Skeletal muscle tissue (tissue), 4 donors: Measurements from ENCODE around the gene SNAPC2. TPM values are rescaled to one million over a fixed set of nuclear protein-coding genes. Genes with fewer than 3 reads are reported as not detected.

Experiments
- H3K27ac ChIP-seq: one replicate; pipeline ENCODE4 v1.7.0; 2013; ENCODE audit warnings: mild to moderate bottlenecking, low read depth, low read length, inconsistent platforms
- H3K27me3 ChIP-seq, 3 donors: one replicate each; pipeline ENCODE4 v1.7.0; 2013; ENCODE audit warnings: low read length in 3 of 3; ENCODE audit not compliant: control insufficient read depth in 3 of 3, insufficient read depth in 3 of 3
- H3K36me3 ChIP-seq, 3 donors: one replicate each; pipeline ENCODE4 v1.7.0; 2013; ENCODE audit warnings: low read length in 3 of 3; ENCODE audit not compliant: control insufficient read depth in 3 of 3, insufficient read depth in 3 of 3
- H3K4me1 ChIP-seq, 3 donors: one replicate each; pipeline ENCODE4 v1.7.0; 2013; ENCODE audit warnings: low read length in 3 of 3, mild to moderate bottlenecking in 3 of 3; ENCODE audit not compliant: control insufficient read depth in 3 of 3, insufficient read depth in 3 of 3
- H3K4me3 ChIP-seq, 3 donors: one replicate each; pipeline ENCODE4 v1.7.0; 2013; ENCODE audit warnings: low read length in 3 of 3
- H3K9ac ChIP-seq, 3 donors: one replicate each; pipeline ENCODE4 v1.7.0; 2013; ENCODE audit warnings: low read length in 3 of 3, mild to moderate bottlenecking in 3 of 3, moderate library complexity in 2 of 3, low read depth in 1 of 3
- H3K9me3 ChIP-seq, 3 donors: one replicate each; pipeline ENCODE4 v1.7.0; 2013; ENCODE audit warnings: low read length in 3 of 3; ENCODE audit not compliant: control insufficient read depth in 3 of 3
- total RNA-seq: library from RNA; depleted of rRNA; stranded (reverse); fragments of >200 nt; gene quantifications from one replicate; pipeline ENCODE4 v1.2.3, GENCODE V29; 2014
- donor health status: Osteomylitis.

Gene SNAPC2
- total RNA-seq, 1 donor from 2014 or later, result 6.3 TPM

DNA sequence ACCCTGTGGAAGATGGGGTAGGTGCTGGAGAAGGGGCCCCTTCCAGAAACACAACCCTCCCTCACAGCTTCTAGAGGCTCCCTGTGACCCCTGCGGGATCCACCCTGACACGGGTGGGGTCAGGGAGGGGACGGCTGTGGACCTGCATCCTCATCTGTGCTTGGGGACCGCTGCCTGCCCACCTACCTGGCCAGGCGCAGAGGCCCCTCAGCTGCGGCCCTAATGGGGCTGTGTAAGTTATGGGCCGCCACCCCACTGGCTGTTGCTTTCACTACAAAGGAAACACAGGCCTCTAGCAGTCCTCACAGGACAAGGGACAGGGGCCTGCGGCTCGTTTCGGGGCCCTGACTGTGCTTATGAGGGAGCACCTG is 12.8 kb downstream of the SNAPC2 start:
- Histone ChIP-seq H3K4me1 (peaks cover 6 to 12% (median 7%) of the 10 kb centered on the region in 3 donors), H3K4me3 (no peak overlapping the region), H3K27ac (no peak overlapping the region), H3K9ac (no peak overlapping the region), H3K36me3 (peaks cover 56 to 65% (median 60%) of the 10 kb centered on the region in 3 donors), H3K27me3 (no peaks in the 10 kb centered on the region), H3K9me3 (no peaks in the 10 kb centered on the region)

DNA sequence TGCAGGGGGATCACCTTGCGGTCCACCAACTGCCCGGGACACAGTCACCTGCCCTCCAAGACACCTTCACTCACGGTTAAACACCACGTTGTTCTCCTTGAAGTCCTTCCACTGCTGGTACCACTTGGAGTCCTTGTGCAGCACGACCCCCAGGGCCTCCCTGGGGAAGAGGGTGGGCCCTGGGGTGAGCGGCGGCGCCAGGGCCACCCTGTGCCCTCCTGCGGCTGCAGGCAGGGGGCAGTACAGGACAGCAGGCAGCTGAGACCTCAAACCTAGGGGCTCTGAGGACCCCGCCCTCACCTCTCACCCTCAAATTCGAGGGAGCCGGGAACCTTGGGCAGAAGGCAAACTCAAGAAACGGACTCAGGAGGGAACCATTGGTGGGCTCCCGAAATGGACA is 13.3 kb downstream of the SNAPC2 start:
- Histone ChIP-seq H3K4me1 (peaks cover under 1 to 7% (median 4%) of the 10 kb centered on the region in 3 donors), H3K27me3 (no peaks in the 10 kb centered on the region), H3K9me3 (no peaks in the 10 kb centered on the region), H3K9ac (no peak overlapping the region), H3K27ac (no peak overlapping the region), H3K4me3 (no peak overlapping the region), H3K36me3 (peaks cover 56 to 65% (median 60%) of the 10 kb centered on the region in 3 donors)

DNA sequence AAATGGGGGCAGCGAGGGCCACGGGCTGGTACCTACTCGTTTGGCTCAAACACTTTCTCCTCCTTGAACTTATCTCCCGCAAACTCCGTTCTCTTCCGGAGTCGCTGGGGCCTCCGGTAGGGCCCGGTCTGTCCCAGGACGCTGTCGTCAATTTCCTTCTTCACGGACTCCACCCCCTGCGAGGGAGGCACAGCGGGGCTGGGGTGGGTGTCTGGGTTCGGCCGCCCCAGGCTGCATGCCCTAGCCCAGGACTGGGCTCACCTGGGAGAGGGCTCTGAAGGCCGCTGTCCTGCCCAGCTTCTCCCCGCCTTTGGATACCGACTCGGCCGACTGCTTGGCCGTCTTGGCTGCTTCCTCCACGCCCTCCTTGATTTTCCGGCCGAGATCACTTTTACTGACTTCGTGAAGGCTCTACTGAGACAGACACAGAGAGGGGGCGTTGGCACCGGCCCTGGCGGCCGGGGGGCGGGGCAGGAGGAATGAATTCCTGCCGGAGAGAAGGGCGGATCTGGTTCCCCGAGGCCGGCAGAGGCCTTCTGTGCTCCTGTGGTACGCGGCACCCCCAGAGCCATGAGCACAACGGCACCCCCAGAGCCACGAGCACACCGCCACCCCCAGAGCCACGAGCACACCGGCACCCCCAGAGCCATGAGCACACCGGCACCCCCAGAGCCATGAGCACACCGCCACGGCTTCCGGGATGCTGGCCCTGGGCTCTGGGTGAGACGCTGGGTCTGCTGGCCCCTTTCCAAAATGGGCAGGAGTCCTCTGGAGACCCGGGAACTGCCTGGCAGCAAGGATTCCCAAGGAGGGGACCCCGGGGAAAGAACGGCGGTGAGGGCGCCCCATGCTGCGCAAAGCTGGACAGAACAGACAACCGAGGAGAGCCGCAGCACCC is 13.9 kb downstream of the SNAPC2 start:
- H3K36me3 ChIP-seq, result peaks cover 60 to 66% (median 65%) of the 10 kb centered on the region in 3 donors
- H3K4me1 ChIP-seq, result peaks cover 0 to 4% (median 2%) of the 10 kb centered on the region in 3 donors
- H3K9ac ChIP-seq, result no peak overlapping the region
- no peaks in the 10 kb centered on the region for H3K27me3 ChIP-seq
- no peak overlapping the region for H3K4me3 ChIP-seq
- no peaks in the 10 kb centered on the region for H3K9me3 ChIP-seq
- no peak overlapping the region for H3K27ac ChIP-seq

DNA sequence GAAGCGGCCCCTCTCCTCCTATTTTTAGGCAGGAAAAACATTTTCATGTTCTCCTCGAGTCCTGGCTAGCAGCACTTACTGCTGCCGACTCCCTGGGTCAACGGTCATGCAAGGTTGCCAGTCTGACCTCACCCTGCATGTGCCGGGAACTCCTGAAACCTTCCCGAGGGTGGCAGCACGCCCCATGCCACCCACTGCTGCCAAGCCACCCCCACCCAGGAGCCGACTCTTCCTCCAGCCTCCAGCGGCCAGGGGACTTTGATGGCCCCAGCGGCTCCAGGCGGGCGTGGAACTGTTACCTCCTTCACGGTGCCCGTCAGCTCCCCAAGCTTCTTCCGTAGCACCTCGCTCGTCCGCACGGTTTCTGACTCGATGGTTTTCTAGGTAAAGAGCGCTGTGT is 14.6 kb downstream of the SNAPC2 start:
- Histone ChIP-seq H3K27me3 (no peaks in the 10 kb centered on the region), H3K4me1 (no peaks in the 10 kb centered on the region), H3K9me3 (no peaks in the 10 kb centered on the region), H3K36me3 (peaks cover 62 to 67% (median 66%) of the 10 kb centered on the region in 3 donors), H3K27ac (no peak overlapping the region), H3K9ac (no peak overlapping the region), H3K4me3 (no peak overlapping the region)

DNA sequence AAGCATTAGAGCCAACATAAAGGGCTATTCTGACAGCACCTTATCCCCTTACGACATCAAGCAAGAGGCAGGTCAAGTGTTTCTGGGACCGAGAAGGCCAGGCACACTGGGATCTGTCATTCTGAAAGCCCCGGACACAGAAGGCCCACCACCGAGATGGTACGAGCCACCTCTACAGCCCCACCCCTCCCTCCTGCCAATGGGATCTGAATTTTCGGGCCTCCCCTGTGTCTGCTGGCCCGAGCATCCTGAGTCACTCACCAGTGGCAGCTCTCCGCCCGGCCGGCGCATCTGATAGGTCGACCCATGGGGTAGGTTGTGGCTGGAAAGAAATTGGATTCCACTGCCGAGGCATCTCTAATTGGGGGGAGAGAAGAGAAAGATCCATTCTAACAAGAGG is 20.7 kb downstream of the SNAPC2 start:
- no peak overlapping the region for H3K27ac ChIP-seq
- no peaks in the 10 kb centered on the region for H3K27me3 ChIP-seq
- H3K36me3 ChIP-seq, result peaks cover 26 to 31% (median 28%) of the 10 kb centered on the region in 3 donors
- peaks cover 20 to 29% (median 25%) of the 10 kb centered on the region in 3 donors for H3K4me1 ChIP-seq
- no peak overlapping the region for H3K9ac ChIP-seq
- no peak overlapping the region for H3K4me3 ChIP-seq
- H3K9me3 ChIP-seq, result no peaks in the 10 kb centered on the region

DNA sequence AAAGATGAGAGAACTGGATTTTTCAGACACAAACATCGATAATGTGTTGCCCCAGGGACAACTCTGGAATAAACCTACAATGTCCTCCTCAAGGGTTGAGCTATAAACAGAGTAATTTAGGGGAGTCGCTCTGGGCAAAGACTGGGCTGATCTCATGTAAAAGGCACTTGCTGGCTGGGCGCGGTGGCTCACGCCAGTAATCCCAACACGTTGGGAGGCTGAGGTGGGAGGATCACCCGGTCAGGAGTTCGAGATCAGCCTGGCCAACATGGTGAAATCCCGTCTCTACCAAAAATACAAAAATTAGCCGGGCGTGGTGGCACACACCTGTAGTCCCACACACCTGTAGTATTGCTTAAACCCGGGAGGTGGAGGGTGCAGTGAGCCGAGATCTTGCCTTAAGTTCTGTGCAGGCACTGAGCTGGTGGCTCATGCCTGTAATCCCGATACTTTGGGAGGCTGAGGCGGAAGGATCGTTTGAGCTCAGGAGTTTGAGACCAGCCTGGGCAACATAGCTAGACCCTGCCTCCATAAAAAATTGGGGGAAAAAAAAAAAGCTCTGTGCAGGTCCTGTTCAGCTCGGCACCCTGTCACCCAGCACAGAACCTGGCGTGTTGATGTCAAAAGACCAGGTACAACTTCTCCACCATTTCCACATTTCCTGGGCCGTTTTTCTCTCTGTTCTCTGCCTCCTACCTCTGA is 21.9 kb downstream of the SNAPC2 start:
- Histone ChIP-seq H3K9me3 (no peaks in the 10 kb centered on the region), H3K9ac (peak overlapping the region in 1 of 3 donors; percentile 99), H3K36me3 (peaks cover 19 to 28% (median 23%) of the 10 kb centered on the region in 3 donors), H3K4me3 (peak overlapping the region in 2 of 3 donors; percentile 78 to 97), H3K27me3 (no peaks in the 10 kb centered on the region), H3K4me1 (peaks cover 20 to 29% (median 25%) of the 10 kb centered on the region in 3 donors), H3K27ac (no peak overlapping the region)

DNA sequence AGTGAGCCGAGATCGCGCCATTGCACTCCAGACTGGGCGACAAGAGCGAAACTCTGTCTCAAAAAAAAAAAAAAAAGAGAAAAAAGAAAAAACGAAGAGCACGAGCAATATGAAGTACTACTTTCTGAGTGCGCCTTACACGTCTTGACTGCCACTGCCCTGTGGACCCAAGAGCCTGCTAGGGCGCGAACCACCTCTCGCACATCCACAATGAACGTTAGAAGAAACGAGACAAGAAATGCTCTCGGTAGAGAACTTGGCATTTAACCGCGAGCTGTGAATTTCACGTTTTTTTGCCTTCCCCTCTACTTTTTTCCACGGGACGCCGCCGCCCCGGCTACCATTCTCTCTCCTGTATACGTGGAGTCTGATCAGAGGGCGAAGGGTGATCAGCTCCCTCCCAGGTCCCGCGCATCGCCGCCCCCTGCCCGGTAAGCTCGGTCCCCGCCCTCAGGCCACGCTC is 22.9 kb downstream of the SNAPC2 start:
- Histone ChIP-seq H3K9ac (peak overlapping the region; percentile 98 to 99 (median 99)), H3K27ac (peak overlapping the region; percentile 100), H3K27me3 (no peaks in the 10 kb centered on the region), H3K36me3 (peaks cover 12 to 22% (median 19%) of the 10 kb centered on the region in 3 donors), H3K4me1 (peaks cover 20 to 29% (median 25%) of the 10 kb centered on the region in 3 donors), H3K9me3 (no peaks in the 10 kb centered on the region), H3K4me3 (peak overlapping the region; percentile 78 to 97 (median 92))

DNA sequence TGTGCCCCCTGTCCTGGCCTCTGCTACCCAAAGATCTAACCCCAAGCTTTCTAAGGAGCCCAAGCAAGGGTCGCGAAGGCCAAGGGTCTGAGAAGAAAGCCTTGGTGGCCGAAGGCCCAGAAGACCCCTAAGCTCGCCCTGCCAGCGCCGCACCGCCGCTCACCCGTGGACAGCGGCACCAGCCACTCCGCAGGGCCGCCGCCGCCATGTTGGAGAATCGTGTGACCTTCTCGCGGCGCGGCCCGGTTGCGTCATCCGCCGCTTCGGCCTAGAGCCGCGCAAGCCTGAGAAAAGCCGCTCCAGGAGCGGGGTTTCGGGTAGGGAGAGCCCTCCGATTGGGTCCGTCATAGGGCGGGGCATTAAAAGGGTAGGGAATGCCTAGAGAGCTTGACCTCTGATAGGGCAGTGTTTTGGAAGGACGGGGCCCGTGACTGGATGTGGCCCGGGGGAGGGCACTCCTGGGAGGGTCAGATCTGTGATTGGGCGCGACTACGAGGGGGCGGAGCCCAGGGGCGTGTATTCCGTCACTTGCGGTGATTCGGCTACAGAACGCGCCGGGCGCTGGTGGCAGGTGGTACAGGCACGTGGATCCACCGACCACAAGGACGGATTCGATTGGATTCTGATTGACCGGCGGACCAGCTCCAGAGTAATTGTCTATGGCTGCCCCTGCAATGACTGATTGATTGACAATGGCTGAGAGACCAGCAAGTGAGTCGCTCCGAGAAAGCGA is 23.5 kb downstream of the SNAPC2 start, which contains the start of gene TIMM44:
Gene TIMM44 (minus strand): TSS at position 223 of the 733 bp plus-strand sequence. CDS start 15 bp downstream, at position 208.
- peak within 1 kb of the TSS; percentile 98 to 99 (median 99) for H3K9ac ChIP-seq
- H3K36me3 ChIP-seq, result peaks cover 12 to 21% (median 19%) of the 10 kb centered on the region in 3 donors
- H3K27ac ChIP-seq, result peak within 1 kb of the TSS; percentile 100
- H3K4me3 ChIP-seq, result peak within 1 kb of the TSS; percentile 79 to 97 (median 95)
- H3K4me1 ChIP-seq, result peaks cover 20 to 29% (median 25%) of the 10 kb centered on the region in 3 donors
- no peaks in the 10 kb centered on the region for H3K27me3 ChIP-seq
- no peaks in the 10 kb centered on the region for H3K9me3 ChIP-seq

DNA sequence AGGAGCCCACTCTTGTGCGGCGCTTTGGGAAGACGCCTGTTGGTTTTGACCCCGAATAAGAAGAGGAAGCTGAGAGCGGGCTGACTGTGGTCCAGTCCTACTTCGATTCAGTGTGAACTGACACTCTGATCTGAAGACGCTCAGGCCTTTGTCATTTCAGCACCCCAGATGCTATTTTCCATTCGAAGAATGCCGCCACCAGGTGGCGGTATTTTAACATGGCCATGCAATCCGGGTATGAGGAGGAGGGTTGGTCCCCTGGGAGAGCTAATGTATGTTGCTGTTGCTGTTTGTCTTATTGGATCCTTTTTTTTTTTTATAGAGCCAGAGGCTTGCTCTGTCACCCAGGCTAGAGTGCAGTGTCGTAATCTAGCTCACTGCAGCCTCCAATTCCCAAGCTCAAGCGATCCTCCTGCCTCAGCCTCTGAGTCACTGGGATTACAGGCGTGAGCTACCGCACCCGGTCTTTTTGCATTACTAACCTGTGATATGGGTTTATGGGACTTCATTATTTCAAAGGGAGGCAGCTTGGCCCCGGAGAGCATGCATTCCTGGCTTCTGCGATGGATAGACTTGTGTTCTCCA is 24.1 kb downstream of the SNAPC2 start:
- H3K27ac ChIP-seq, result peak overlapping the region; percentile 100
- H3K9me3 ChIP-seq, result no peaks in the 10 kb centered on the region
- peak overlapping the region; percentile 79 to 95 (median 95) for H3K4me3 ChIP-seq
- no peaks in the 10 kb centered on the region for H3K27me3 ChIP-seq
- peaks cover 20 to 29% (median 25%) of the 10 kb centered on the region in 3 donors for H3K4me1 ChIP-seq
- H3K9ac ChIP-seq, result peak overlapping the region; percentile 69 to 90 (median 88)
- peaks cover 12 to 15% (median 15%) of the 10 kb centered on the region in 3 donors for H3K36me3 ChIP-seq
